ENCODE results near the gene DGCR6L.
A peak's percentile ranks its signal among the peaks of the same experiment; 100 is the strongest.
"Not testable (repeated sequence)": the region's sequence is repeated elsewhere in the genome, so short reads cannot be mapped to it uniquely, and the experiment has no call there.

DGCR6L gene

GRCh38 chr22:20307448-20308447 is 12.1 kb downstream of the DGCR6L start:
- DNase-seq = not testable (repeated sequence)

- not testable (repeated sequence) for DNase-seq
Observed at GRCh38 chr22:20306646-20307447, 13.0 kb downstream of the DGCR6L start.

GRCh38 chr22:20305894-20306645 is 13.8 kb downstream of the DGCR6L start:
- no peak for DNase-seq

- not testable (repeated sequence) for DNase-seq
Observed at GRCh38 chr22:20305230-20305893, 14.5 kb downstream of the DGCR6L start.

GRCh38 chr22:20304646-20305045 is 15.2 kb downstream of the DGCR6L start:
- no peak for DNase-seq

- DNase-seq = not testable (repeated sequence)
Observed at GRCh38 chr22:20303229-20303534, 16.7 kb downstream of the DGCR6L start.

GRCh38 chr22:20302438-20303228 is 17.2 kb downstream of the DGCR6L start:
- DNase-seq = no peak

GRCh38 chr22:20299746-20300136 is 20.1 kb downstream of the DGCR6L start:
- DNase-seq = no peak

GRCh38 chr22:20298803-20299745 is 20.8 kb downstream of the DGCR6L start:
- DNase-seq = peak; percentile 19

- no peak for DNase-seq
Observed at GRCh38 chr22:20298110-20298802, 21.6 kb downstream of the DGCR6L start.

GRCh38 chr22:20297414-20298109 is 22.3 kb downstream of the DGCR6L start:
- no peak for DNase-seq

GRCh38 chr22:20296598-20296997 is 23.3 kb downstream of the DGCR6L start:
- DNase-seq = no peak

- DNase-seq = no peak
Observed at GRCh38 chr22:20295262-20296064, 24.4 kb downstream of the DGCR6L start.

- DNase-seq = no peak
Observed at GRCh38 chr22:20292673-20293232, 27.1 kb downstream of the DGCR6L start.

GRCh38 chr22:20292108-20292507 is 27.8 kb downstream of the DGCR6L start:
- no peak for DNase-seq

GRCh38 chr22:20291604-20292063 is 28.2 kb downstream of the DGCR6L start:
- no peak for DNase-seq

- DNase-seq = no peak
Observed at GRCh38 chr22:20291249-20291586, 28.6 kb downstream of the DGCR6L start.
